ENCODE data around the gene MYO3B. TPM values are rescaled to one million over a fixed set of nuclear protein-coding genes. Genes with fewer than 3 reads are reported as not detected.

Gene MYO3B
- total RNA-seq, 1 experiment from 2014 or later, result 11.9 TPM

- in situ Hi-C loops (cut with HindIII; ENCODE audit: low sequenced_read_pairs), result no loop called here
These were observed 325.6 kb downstream of the MYO3B start for GRCh38 chr2:170503563-170503962.

DNA sequence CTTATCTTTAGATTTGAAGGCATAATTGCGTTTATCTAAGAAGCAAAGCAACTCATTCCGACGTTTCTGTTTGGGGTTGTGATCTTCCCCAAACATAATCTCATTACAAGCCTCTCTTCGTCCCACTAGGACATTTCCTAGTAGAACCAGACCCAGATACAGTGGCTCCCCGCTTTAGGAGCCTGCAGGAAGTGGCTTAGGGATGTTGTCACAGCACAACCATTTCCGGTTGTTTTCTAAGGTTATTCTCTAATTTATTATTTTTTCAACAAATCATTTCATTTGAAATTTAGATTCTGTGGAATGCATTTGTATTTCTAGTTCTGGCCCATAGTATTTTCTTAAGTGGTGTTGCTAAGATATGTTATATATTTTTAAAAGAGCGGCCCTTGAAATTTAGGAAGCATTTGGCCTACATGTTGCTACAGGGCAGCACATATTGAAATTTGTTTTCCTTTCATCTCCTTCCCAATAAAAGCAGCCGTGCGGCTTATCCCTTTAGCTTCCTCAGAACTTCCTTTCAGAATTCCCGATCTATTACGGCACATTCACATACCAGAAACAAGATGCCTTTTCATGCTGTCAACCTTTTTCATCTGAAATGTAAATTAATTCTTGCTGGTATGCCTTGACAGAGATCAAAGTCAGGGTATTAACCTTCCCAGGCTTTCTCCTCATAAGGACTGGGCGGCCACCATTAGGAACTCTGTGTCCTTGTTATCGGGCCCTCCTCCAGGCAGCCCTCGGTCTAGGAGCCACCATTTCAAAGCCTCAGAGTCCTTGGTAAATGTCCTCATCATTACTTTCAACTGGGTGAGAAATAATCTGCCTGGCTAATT, 326.2 kb downstream of the MYO3B start:
- no peak for DNase-seq (ENCODE audit: low spot score)
- in situ Hi-C loops (cut with HindIII; ENCODE audit: low sequenced_read_pairs), result no loop called here

More at GRCh38 chr2:170503563-170503962, 325.6 kb downstream of the MYO3B start:
- no peak for DNase-seq (ENCODE audit: low spot score)

- in situ Hi-C loops (cut with HindIII; ENCODE audit: low sequenced_read_pairs), result no loop called here
- no peak for DNase-seq (ENCODE audit: low spot score)
These were observed 326.8 kb downstream of the MYO3B start for GRCh38 chr2:170504810-170505145.

GRCh38 chr2:170505631-170506275, 327.8 kb downstream of the MYO3B start:
- in situ Hi-C loops (cut with HindIII; ENCODE audit: low sequenced_read_pairs), result no loop called here

GRCh38 chr2:170509452-170510193, 331.7 kb downstream of the MYO3B start:
- DNase-seq (ENCODE audit: low spot score), result no peak
- in situ Hi-C loops (cut with HindIII; ENCODE audit: low sequenced_read_pairs), result no loop called here

More at GRCh38 chr2:170505631-170506275, 327.8 kb downstream of the MYO3B start:
- DNase-seq (ENCODE audit: low spot score), result peak; percentile 8

DNA sequence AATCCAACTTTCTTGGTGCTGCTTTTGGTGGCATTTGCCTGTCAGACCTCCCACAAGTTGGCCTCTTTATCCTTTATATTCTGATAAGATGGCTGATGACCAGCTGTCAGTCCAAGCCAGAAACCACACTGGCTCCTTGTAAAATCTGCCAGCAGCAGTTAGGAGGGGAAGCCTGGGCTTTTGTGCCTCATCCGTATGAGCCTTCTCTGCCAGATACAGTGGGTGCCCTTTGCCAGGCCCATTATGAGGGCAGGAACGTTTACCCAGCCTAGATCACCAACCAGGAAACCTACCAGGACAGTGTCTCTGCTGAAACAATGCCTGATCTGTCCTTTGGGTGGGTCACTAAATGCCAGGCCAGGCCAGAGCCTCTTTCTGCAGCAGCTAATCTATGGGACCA, 334.3 kb downstream of the MYO3B start:
- no peak for DNase-seq (ENCODE audit: low spot score)
- in situ Hi-C loops (cut with HindIII; ENCODE audit: low sequenced_read_pairs), result no loop called here

DNA sequence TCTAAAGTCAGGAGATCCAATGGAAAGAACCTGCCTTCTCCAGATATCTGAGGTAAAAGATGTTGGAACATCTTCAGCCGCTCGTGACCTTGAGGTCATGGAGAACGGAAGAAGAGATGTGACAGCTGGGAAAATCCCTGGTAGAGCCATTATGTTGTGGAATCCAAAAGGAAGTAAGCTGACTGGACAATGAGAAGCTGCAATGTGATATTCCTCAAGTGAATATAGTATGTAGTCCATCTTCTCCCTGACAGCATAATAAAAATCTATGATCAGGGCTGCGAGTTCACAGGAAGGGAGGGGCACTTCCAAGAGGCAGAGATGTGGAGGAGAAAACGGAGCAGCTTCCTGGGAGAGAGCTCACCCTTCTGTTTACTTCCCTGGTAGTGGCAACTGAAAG, 336.2 kb downstream of the MYO3B start:
- DNase-seq (ENCODE audit: low spot score), result no peak
- in situ Hi-C loops (cut with HindIII; ENCODE audit: low sequenced_read_pairs), result no loop called here

DNA sequence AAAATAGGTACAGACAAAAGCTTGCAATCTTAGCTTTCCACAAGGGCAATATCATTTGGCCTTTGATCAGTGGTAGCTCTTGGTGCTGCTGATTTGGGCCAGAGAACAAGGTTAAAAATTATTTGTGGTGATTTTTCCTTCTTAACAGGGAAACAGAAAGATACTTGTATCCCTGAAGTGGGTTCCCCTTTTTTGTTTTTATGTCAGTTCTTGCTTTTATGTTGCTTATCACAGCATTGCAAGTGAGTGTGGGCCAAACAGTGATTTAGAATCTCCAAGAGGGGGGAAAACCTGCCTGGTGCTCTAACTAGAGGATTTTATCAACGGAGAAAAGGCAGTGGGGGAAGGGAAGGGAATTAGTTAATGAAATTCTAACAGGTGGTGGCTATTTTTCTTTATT, 339.6 kb downstream of the MYO3B start:
- no peak for DNase-seq (ENCODE audit: low spot score)
- in situ Hi-C loops (cut with HindIII; ENCODE audit: low sequenced_read_pairs), result no loop called here

DNA sequence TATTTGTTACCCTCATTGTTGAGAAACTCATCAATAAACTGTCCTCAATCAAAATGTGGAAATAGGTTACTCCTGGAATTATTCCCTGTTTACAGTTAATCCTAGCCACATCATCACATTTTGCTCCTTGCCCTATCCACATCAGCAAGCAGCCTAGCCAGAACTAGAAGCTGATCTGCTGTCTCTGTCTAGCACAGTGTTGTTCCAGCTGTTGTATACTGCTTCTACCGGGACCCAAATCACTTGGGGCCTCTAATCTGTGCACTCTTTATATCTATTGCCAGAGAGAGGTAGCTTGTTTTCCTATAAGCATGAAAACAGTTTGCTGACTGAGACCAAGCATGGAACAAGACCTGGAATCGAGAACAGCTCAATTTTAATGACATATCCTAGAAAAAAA, 341.0 kb downstream of the MYO3B start:
- no peak for DNase-seq (ENCODE audit: low spot score)
- in situ Hi-C loops (cut with HindIII; ENCODE audit: low sequenced_read_pairs), result no loop called here

- in situ Hi-C loops (cut with HindIII; ENCODE audit: low sequenced_read_pairs), result no loop called here
- DNase-seq (ENCODE audit: low spot score), result no peak
These were observed 343.4 kb downstream of the MYO3B start for GRCh38 chr2:170521299-170521698.

GRCh38 chr2:170523506-170523905, 345.6 kb downstream of the MYO3B start:
- DNase-seq (ENCODE audit: low spot score), result no peak
- in situ Hi-C loops (cut with HindIII; ENCODE audit: low sequenced_read_pairs), result no loop called here

DNA sequence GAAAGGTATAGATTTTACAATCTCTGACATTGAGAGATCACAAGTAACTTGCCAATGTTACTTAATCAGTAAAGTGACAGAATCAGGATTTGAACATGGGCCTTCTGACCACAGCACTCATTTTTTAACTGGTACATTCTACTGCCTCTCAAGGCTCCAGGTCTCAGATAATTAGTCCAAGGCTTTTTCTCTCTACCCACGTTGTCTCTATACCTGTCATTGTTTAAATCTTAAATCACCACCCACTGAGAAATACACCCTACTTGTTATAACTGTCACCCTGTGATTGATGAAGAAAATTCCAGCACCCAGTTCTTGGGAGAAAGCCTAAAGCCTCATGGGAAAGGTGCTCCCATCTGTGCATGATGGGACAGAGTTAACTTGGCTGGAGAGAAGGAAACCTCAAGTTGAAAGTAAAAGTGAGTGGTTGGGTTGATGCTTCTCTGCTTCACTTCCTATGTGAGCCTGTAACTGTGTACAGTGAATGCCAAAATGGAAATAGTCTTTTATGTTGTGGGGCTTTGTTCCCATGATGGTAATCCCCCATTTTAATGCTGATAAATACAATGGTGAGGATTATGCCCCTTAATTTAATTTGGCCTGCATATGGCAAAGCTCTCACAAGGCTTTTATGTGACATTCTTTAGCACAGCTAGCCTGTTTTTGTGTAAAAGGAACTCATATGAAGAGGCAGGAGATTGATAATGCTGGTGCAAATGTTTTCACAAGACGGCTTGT, 347.1 kb downstream of the MYO3B start:
- DNase-seq (ENCODE audit: low spot score), result no peak
- in situ Hi-C loops (cut with HindIII; ENCODE audit: low sequenced_read_pairs), result no loop called here

DNA sequence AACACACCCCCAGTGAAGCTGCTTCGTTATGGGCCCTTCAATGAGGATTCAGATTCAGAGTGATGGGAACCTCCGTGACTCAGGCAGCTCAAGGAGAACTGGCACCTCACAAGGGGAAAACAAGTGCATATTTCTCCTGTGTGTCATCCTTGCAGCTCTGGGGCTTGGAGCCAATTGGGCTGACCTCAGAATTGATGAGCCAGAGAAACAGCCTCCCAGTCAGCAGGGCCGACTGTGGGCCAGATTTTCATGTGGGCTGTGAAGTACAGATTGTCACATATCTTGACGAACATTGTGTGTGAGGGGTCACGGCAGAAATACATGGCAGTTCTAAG, 347.6 kb downstream of the MYO3B start:
- in situ Hi-C loops (cut with HindIII; ENCODE audit: low sequenced_read_pairs), result no loop called here
- DNase-seq (ENCODE audit: low spot score), result peak; percentile 18

- in situ Hi-C loops (cut with HindIII; ENCODE audit: low sequenced_read_pairs), result no loop called here
- peak; percentile 54 for DNase-seq (ENCODE audit: low spot score)
These were observed 352.4 kb downstream of the MYO3B start for GRCh38 chr2:170530284-170530745.

- in situ Hi-C loops (cut with HindIII; ENCODE audit: low sequenced_read_pairs), result no loop called here
- DNase-seq (ENCODE audit: low spot score), result no peak
These were observed 353.0 kb downstream of the MYO3B start for GRCh38 chr2:170530803-170531564.

GRCh38 chr2:170531876-170532275, 353.9 kb downstream of the MYO3B start:
- in situ Hi-C loops (cut with HindIII; ENCODE audit: low sequenced_read_pairs), result no loop called here
- no peak for DNase-seq (ENCODE audit: low spot score)

DNA sequence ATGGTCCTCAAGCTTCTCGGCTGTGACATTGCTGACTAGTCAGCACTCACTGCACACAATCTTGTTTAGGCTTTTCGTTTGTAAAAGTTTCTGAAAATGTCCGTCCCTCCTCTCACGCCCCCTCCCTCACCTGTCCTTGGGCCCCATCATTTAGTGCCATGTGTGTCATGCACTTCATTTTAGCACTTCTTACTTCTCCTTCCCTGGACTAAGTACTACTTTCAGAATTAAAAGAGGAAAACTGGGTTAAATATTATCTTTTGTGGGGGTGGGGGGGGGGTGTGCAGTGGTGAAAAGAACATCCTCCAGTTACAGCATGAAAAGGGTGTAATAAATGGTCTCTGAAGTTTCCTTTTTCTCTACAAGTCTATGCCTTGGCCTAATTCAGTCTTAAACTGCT, 355.2 kb downstream of the MYO3B start:
- in situ Hi-C loops (cut with HindIII; ENCODE audit: low sequenced_read_pairs), result no loop called here
- no peak for DNase-seq (ENCODE audit: low spot score)

- no peak for DNase-seq (ENCODE audit: low spot score)
- in situ Hi-C loops (cut with HindIII; ENCODE audit: low sequenced_read_pairs), result no loop called here
These were observed 357.6 kb downstream of the MYO3B start for GRCh38 chr2:170535552-170535951.

GRCh38 chr2:170544817-170545216, 366.9 kb downstream of the MYO3B start:
- DNase-seq (ENCODE audit: low spot score), result no peak
- in situ Hi-C loops (cut with HindIII; ENCODE audit: low sequenced_read_pairs), result no loop called here

All from G401 (cell line).